GM19328 (cell line): ENCODE results near the gene PRPS2.

Experiments
- ATAC-seq: cut with Tn5 transposase; IDR thresholded peaks from one replicate; pipeline ENCODE4 v1.9.1; 2021; ENCODE audit warnings: mild to moderate bottlenecking, moderate library complexity; ENCODE audit not compliant: unreplicated experiment

PRPS2 gene

GRCh38 chrX:12791257-12792228 is at the start of gene PRPS2:
PRPS2 (plus strand) TSS chrX:12791412; CDS start chrX:12791498, 86 bp downstream.
- ATAC-seq = peak; percentile 65

GRCh38 chrX:12741416-12741815 is 49.8 kb upstream of the PRPS2 start:
- ATAC-seq = no peak

DNA sequence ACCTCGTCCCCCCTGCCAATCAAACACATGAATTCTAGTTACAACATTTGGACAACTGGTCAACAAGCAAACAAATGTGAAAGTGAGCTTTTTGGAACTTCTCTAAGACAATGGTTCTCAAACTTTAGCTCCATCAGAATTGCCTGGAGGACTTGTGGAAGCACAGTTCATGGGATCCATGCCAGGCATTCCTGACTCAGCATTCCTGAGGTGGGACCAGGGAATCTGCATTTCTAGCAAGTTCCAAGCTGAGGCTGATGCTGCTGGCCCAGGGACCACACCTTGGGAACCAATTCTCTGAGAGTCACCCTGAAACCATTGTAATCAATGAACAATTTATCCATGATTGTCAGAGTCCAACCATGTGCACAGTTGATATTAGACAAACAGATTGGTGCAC is 43.8 kb upstream of the PRPS2 start:
- ATAC-seq = no peak

GRCh38 chrX:12751887-12752286 is 39.3 kb upstream of the PRPS2 start:
- ATAC-seq = no peak

DNA sequence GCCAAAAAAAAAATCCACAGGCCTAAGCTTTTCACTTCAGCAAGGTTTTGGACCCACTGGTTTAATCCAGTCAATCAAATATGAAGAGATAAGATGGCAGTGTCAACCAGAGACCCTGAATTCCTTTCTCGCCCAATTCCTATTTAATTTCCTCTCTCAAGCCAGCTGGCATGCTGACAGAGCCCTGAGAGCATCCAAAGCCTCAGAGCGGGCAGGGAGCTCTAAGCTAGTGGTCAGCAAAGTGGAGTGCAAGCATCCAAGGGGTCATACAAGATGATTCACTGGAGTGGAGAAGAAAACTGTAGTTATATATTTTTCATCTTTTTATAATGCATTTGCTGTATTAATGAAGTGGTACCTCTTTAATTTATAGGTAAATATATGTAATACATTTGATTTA is 37.8 kb upstream of the PRPS2 start:
- ATAC-seq = no peak

DNA sequence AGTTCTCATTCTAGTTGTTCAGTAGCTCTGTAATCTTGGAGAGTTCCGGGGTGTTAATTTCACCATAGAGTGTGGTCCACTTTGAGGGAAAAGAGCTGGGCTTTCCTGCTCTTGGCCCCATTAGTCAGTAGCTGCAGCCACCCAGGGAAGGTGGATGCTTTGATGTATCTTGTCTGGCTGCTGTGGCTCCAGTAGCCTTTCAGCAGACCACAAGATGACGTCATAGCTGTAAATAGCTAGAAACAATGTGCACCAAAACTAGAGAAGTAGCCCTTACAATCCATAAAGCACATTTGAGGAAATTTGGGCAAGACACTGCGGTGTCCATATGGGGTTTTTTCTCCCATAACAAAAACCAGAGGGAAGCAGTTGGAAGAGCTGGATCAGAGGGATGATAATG is 32.9 kb upstream of the PRPS2 start:
- ATAC-seq = no peak

DNA sequence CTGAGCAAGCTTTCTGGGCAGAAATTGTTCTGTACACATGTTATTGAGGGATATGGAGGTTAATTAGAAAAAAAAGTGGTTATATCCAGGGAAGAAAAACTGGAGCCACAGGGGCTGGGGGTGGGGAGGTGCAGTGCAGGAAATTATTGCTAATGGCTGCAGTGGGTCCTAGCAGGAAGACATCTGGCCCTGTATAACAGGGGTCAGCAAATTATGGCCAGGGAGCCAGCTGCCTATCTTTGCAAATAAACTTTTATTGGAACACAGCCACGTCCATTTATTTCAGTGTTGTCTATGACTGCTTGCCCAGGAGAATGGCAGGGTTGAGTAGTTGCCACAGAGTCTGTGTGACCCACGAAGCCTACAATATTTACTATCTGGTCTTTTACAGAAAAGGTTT is 23.4 kb upstream of the PRPS2 start:
- no peak for ATAC-seq

DNA sequence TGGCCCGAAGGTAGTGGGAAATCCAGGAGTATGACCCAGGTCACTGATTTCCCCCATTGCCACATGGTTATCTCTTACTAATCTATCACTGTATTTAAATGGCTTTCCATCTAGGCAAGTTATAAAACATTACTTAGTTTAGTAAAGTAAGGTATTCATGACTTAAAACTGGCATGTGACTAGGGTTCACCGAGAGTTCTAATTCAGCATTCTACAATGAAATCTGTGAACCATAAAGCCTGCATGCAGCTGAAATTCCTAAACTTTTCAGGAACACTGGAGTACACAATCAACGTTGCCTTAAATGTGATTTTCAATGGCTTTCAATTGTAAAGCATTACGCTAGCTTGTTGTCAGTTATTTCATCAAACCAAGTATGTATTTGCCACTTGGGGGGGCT is 22.7 kb upstream of the PRPS2 start:
- no peak for ATAC-seq

DNA sequence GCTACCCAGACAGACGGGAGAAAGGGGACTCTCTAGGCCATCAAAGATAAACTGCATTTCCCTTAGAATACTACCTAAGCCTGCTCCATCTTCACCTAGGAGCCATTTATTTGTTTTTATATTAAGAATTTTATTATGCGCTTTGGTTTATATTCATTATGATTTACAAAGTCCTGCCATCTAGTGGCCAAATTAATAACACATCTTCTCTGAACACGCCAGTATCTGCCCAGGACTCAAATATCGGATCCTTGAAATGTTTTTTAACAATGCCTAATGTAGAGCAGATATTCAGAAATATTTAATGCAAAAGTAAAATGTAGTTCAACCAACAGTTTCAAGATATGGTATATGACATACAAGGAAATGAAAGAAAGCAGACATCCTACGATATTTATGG is 20.8 kb upstream of the PRPS2 start:
- no peak for ATAC-seq

DNA sequence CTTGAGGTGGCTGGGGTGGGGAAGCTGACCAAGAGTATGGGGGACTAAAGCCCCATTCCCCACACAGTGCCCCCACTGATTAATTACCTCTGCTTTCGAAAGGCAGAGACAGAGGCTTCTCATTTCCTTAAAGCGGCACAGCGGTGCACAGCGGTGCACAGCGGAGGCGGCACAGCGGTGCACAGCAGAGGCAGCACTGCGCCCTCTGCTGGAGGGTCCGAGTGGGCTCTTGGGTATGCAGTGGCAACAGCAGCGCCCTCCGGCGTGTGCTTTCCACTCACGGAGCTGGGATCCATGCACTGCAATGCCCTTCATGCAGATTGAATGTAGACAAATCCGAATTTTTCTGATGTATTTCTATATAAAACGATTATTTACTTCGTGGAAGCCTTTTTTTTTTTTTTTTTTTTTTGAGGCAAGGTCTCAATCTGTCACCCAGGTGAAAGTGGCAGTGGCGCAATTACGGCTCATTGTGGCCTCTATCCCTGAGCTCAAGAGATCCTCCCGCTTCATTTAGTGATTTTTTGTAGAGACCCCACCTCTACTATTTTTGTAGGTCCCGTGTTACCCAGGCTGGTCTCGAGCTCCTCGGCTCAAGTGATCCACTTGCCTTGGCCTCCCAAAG is 19.7 kb upstream of the PRPS2 start:
- ATAC-seq = peak; percentile 99

DNA sequence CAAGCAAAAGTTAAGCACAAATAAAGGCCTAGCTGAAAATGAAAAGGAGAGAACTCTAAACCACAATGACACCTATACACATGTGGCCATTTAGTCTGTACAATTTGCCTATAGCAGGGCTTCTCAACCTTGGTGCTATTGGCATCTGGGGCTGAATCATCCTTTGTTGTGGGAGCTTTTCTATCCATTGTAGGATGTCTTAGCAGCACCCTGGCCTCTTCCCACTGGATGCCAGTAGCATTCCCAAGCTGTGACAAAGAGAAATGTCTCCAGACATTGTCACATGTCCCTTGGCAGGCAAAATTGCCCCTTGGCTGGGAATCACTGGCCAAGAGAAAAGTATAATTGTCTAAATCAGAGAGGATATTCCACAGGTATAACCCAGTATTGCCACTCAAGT is 13.5 kb upstream of the PRPS2 start:
- no peak for ATAC-seq

DNA sequence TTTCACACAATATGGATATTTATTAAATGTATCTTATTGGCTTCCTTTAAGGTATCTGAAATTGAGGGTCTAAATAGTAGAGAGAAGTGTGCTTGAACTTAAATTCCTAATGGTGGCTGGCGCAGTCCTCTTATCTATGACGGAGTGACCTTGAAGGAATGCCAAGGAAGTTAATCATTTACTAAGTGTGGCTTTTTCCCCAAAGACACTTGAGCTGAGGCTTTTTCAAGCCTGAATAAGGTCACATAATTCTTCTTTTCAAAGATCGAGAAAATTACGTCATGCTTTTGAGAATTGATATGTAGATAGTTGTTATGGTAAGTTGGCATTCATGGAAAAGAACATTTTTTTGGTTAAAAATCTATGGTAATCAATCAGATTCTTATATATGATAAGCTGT is 11.7 kb upstream of the PRPS2 start:
- no peak for ATAC-seq

GRCh38 chrX:12788645-12789044 is 2.6 kb upstream of the PRPS2 start:
- no peak for ATAC-seq

GRCh38 chrX:12789976-12790375 is 1.2 kb upstream of the PRPS2 start:
- ATAC-seq = no peak

- peak; percentile 10 for ATAC-seq
Observed at GRCh38 chrX:12790885-12791256, 341 bp upstream of the PRPS2 start.

- ATAC-seq = no peak
Observed at GRCh38 chrX:12792711-12793110, 1.5 kb downstream of the PRPS2 start.

DNA sequence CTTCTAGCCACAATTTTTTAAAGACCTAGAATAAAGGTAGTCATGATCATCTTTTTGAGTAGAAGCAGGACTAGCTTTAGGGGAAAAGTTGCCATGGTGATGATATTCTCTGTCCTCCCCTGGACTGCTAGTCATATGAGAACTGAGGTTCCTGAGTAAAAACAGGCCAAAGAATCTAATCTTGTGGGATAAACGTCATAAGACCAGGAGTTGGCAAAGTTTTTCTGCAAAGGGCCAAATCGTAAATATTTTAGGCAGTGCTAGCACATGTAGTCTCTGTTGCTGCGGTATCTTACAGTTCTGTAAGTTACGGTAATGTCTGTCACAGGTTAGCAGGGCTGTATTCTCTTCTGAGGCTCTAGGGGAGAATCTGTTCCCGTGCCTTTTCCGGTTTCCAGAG is 3.4 kb downstream of the PRPS2 start:
- no peak for ATAC-seq

GRCh38 chrX:12798601-12799000 is 7.4 kb downstream of the PRPS2 start:
- no peak for ATAC-seq

DNA sequence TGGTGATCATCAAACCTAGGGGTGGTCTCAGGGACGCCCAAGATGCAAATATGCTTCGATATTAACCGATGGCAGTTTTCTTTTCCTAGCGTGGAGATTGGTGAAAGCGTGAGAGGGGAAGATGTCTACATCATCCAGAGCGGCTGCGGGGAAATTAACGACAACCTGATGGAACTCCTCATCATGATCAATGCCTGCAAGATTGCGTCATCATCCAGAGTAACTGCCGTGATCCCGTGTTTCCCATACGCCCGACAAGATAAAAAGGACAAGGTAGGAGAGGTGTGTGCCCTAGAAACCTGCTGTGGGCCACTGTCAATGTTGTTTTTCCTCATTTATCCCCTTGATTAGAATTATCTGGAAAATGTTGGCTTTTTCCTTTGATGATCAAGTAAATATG is 7.9 kb downstream of the PRPS2 start:
- no peak for ATAC-seq

- no peak for ATAC-seq
Observed at GRCh38 chrX:12802741-12803140, 11.5 kb downstream of the PRPS2 start.

DNA sequence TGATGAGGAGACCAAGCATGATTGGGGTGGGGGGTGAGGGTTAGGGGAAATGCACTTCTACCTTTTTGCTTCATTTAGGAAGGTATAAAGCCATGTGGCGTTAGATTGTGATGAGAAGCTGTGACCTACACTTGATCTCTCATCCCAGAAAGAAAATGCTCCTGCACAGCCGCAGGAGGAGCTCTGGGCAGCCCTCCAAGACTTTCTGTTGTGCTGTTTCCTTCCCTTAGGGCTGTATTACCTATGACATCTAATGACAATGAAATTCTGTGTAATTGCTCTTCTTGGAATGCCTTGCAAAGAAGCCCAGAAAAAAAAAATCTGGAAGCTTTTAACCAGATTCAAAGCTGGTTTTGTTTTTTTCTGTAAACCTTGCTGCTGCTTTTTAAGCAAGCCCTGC is 13.4 kb downstream of the PRPS2 start:
- ATAC-seq = no peak

DNA sequence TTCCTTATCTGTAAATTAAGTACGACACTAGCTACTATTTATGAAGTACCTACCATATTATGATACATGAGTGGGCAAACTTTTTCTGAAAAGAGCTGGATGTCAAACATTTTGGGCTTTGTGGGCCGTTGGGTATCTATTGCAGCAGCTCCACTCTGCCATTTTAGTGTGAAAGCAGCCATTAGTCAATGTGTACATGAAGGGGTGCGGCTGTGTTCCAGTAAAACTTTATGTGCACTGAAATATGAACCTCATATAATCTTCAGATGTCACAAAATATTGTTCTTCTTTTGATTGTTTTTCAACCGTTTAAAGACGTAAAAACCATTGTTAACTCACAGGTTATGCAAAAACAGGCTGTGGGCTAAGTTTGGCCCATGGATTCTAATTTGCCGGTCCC is 14.1 kb downstream of the PRPS2 start:
- no peak for ATAC-seq
